GM12892 (cell line): Measurements from ENCODE around the gene MEG3.

Experiments used
- DNase-seq: peaks from one replicate; pipeline ENCODE4 v3.0.0; 2011; ENCODE audit not compliant: insufficient read length
- FAIRE-seq: peaks from 2 replicates; lab custom pipeline; 2011; peaks lifted over from hg19 to GRCh38; lab: Jason Lieb, UNC
- POLR2A ChIP-seq: IDR thresholded peaks from 2 replicates; pipeline ENCODE4 v1.6.1; 2011; ENCODE audit warnings: low read depth, low read length, control low read depth
- POLR2AphosphoS5 ChIP-seq: IDR thresholded peaks from 2 replicates; pipeline ENCODE4 v1.6.1; 2011; ENCODE audit warnings: low read depth, low read length, control low read depth
- TAF1 ChIP-seq: IDR thresholded peaks from 2 replicates; pipeline ENCODE4 v1.6.1; 2011; ENCODE audit warnings: low read depth, mild to moderate bottlenecking, control low read depth, low read length, borderline replicate concordance

MEG3 gene

GRCh38 chr14:100856056-100856950 lies 30.4 kb downstream of the MEG3 start:
- TF ChIP-seq POLR2A (no peak), POLR2AphosphoS5 (no peak), TAF1 (no peak)
- no peak for DNase-seq
- no peak for FAIRE-seq

DNA sequence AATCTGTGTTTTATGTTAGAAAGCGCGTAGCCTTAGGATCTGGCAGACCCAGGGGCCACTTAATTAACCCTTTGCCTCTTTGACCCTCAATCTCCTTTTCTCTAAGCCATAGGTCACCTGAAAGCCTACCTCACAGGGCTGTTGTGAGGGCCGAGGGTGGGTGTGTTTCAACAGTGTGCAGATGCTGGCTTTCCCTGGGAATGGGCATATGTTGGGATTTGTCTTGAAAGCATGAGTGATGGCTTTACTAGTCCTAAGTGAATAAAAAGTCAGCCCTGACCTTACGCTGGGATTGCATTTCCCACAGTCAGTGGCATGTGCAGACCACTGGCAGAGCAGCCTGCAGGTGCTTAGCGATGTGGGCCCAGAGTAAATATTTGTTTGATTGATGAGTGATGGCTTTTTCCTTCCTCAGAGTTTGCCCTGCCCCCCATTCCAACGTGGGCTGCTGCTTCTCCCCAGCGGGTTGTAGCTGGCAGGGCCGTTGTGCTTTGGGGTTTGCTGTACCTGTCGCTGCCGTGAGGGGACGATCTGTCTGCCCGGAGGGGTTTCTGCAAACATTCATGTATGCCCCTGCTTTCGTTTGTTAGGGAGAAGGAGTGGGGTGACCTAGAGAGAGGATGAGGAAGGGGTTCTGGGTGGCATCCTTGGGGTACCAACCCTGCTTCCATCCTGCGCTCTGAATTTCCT lies 31.5 kb downstream of the MEG3 start:
- TF ChIP-seq POLR2AphosphoS5 (no peak), TAF1 (no peak), POLR2A (no peak)
- FAIRE-seq (no peak), DNase-seq (no peak)

DNA sequence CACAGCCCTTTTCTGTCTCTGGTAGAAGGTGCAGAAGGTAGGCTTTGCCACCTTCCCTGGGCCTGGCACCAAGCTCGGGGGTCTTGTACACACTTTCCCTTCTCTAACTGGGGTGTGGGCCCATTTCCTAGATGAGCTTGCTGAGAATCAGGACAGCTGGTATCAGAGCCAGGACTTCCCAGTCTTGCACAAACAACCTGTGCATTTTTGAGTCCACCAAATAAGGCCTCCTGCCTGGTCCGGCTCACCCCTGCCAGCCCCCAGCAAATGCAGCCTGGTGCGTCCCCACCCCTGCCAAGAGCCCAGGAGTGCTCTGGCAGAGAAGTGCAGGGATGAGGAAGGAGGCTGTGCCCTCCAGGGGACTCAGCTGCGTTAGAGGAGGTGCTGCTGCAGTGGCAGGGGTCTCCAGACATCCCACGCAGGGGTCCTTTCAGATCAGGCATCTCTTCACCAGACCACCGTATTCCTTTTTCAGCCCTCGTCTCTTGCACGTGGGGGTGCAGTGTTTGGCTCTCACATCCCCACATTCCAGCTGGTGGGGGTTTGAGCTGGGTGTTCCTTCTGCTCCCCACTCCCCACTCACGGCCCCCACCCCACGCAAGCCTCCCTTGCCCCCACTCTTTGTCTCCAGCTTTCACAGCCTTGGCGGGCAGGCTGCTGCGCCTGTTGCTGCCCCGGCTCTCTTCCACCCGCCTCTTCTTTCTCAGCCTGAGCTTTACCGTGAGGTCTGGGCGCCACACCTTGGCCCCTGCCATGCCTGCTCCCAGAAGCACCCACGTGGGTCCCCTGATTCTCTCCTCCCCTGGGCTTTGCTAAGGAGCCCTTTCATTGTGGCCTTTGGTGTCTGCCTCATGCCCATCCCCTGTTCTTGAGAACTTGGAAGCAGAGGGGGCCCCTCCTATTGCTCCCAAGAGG lies 32.3 kb downstream of the MEG3 start:
- DNase-seq = no peak
- TF ChIP-seq TAF1 = no peak
- TF ChIP-seq POLR2A = no peak
- no peak for TF ChIP-seq POLR2AphosphoS5
- no peak for FAIRE-seq

- FAIRE-seq (no peak), DNase-seq (no peak)
- TF ChIP-seq POLR2AphosphoS5 (no peak), POLR2A (no peak), TAF1 (no peak)
Measured at GRCh38 chr14:100858838-100859220, 32.9 kb downstream of the MEG3 start.

GRCh38 chr14:100859781-100860180 lies 33.9 kb downstream of the MEG3 start:
- DNase-seq = no peak
- FAIRE-seq = no peak
- no peak for TF ChIP-seq POLR2A
- TF ChIP-seq TAF1 = no peak
- TF ChIP-seq POLR2AphosphoS5 = no peak

DNA sequence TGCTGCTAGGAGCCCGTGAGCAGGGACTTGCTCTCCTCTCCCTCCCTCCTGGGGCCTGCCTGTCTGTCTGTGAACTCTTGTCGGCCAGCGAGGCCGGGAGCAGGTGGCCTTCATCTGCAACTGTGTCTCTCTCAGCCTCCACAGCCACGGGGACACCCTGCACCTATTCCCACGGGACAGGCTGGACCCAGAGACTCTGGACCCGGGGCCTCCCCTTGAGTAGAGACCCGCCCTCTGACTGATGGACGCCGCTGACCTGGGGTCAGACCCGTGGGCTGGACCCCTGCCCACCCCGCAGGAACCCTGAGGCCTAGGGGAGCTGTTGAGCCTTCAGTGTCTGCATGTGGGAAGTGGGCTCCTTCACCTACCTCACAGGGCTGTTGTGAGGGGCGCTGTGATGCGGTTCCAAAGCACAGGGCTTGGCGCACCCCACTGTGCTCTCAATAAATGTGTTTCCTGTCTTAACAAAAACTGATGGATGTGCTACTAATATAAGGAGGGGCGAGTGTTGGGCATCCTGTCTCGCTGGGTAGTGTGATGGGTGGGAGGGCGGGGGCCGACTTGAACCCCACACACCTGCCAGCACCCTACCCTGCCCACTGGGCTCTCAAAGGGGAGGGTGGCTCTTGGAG lies 34.8 kb downstream of the MEG3 start:
- DNase-seq (no peak), FAIRE-seq (no peak)
- TF ChIP-seq POLR2AphosphoS5 = no peak
- TF ChIP-seq POLR2A = no peak
- no peak for TF ChIP-seq TAF1

DNA sequence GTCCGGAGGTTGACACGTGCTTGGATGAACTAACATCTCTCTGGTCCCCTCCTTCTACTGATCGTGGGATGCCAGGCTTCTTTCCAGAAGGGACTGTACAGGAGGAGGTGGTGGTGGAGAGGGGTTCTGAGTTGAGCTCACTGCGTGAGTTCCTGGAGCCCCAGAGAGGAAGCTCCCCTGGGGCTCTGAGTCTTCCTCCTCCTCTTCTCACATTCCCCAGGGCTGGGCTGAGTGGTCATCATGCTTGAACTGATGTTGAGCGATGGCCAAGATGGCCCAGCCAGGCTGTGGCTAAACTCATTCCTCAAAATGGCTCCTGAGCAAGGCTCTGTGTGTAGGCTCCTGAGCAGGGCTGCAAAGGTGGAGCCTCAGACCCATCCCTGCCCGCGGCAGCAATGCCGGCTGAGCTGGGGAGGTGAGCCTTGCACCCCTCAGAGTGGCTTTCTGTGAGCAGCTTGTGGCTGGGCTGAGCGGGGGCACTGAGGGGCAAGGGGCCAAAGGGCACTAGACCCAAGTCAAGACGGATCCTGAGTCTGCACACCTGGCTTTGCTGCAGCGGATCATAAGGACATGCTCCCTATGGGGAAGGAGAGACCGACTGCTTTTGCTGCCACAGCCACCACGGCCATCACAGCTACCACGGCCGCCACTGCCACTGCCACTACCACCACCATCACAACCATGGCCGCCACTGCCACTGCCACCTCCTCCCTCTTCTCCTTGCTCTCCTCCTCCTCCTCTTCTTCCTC lies 35.4 kb downstream of the MEG3 start:
- FAIRE-seq = no peak
- TF ChIP-seq POLR2AphosphoS5 = no peak
- no peak for TF ChIP-seq POLR2A
- no peak for TF ChIP-seq TAF1

DNA sequence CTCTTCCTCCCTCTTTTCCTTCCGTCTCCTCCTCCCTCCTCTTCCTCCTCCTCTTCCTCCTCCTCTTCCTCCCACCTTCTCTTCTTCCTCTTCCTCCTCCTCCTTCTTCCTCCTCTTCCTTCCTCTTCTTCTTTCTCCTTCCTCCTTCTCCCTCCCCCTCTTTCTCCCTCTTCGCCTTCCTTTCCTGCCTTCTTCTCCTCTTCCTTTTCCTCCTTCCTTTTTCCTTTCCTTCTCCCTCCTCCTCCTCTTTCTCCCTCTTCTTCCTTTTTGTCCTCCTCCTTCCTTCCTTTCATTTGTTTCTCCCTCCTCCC lies 36.0 kb downstream of the MEG3 start:
- TF ChIP-seq TAF1 (no peak), POLR2AphosphoS5 (no peak), POLR2A (no peak)
- no peak for FAIRE-seq

More for the DNA sequence above, 35.4 kb downstream of the MEG3 start:
- no peak for DNase-seq

GRCh38 chr14:100862277-100862676 lies 36.4 kb downstream of the MEG3 start:
- no peak for FAIRE-seq
- TF ChIP-seq TAF1 (no peak), POLR2A (no peak), POLR2AphosphoS5 (no peak)
- no peak for DNase-seq

More for the DNA sequence above, 36.0 kb downstream of the MEG3 start:
- DNase-seq = no peak

DNA sequence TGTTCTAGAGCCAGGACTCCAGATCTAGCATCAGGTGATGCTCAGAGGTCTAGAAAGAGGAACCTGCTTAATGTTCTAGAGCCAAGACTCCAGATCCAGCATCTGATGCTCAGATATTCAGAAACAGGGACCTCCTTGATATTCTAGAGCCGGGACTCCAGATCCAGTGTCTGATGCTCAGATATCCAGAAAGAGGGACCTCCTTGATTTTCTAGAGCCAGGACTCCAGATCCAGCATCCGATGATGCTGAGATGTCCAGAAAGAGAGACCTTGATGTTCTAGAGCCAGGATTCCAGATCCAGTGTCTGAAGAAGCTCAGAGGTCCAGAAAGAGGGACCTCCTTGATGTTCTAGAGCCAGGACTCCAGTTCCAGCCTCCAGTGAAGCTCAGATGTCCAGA lies 36.9 kb downstream of the MEG3 start:
- DNase-seq (no peak), FAIRE-seq (no peak)
- TF ChIP-seq POLR2AphosphoS5 (no peak), POLR2A (no peak), TAF1 (no peak)
